HCT116 (cell line): ENCODE data around the gene E4F1. TPM values are rescaled to one million over a fixed set of nuclear protein-coding genes. Genes with fewer than 3 reads are reported as not detected.
A peak's percentile ranks its signal among the peaks of the same experiment; 100 is the strongest.

Source experiments
- ATAC-seq: fragments of 200-7000 bp; cut with Tn5 transposase; 2 replicates; pipeline ENCODE4 v1.9.1; 2020; ENCODE audit warnings: mild to moderate bottlenecking, moderate library complexity
- Bru-seq: library from RNA; stranded (reverse); fragments of 400-500 nt; gene quantifications from one replicate; lab custom pipeline; 2021; lab: Mats Ljungman, UMichigan
- BruChase-seq, 2 experiments: library from RNA; stranded (reverse); fragments of 400-500 nt; gene quantifications; one replicate each; lab custom pipeline; 2021; lab: Mats Ljungman, UMichigan
- BruUV-seq: library from RNA; stranded (reverse); fragments of 400-500 nt; replicated peaks from 2 replicates; lab custom pipeline; 2021; lab: Mats Ljungman, UMichigan
- CTCF ChIA-PET: fragments of 300-600 bp; sonication (Branson Sonifier 250); formaldehyde crosslinking; loops from one replicate; lab custom pipeline; 2021; ENCODE audit warnings: antibody characterized with exemption; lab: Charles Lee
- POLR2A ChIA-PET: fragments of 300-600, 350-600 bp; sonication (Branson Sonifier 250); formaldehyde crosslinking; loops from one replicate; lab custom pipeline; 2021; ENCODE audit warnings: antibody characterized with exemption; lab: Charles Lee
- RAD21 ChIA-PET, 2 experiments: fragments of 300-600 bp; sonication (Branson Sonifier 250); formaldehyde crosslinking; loops; one replicate each; lab custom pipeline; 2023; ENCODE audit warnings: low total read pairs in 2 of 2; ENCODE audit not compliant: uncharacterized antibody in 2 of 2, unreplicated experiment in 2 of 2, low non-redundant PET in 1 of 2; lab: Charles Lee
- DNase-seq: peaks from one replicate; pipeline ENCODE4 v3.0.0-alpha.2; 2010; ENCODE audit warnings: low read depth, low spot score
- H2AFZ ChIP-seq: fragments of 200-600 bp; shearing (Covaris generic), sonication (generic); 2 replicates; pipeline ENCODE4 v1.6.1; 2017; ENCODE audit warnings: low read depth, mixed run types, mixed read lengths, antibody characterized with exemption, low read length; ENCODE audit not compliant: poor library complexity, severe bottlenecking
- H3K27ac ChIP-seq: 2 replicates; pipeline ENCODE4 v1.5.1; 2012; ENCODE audit warnings: low read depth, low read length
- H3K27me3 ChIP-seq: fragments of 200-600 bp; sonication (generic); 2 replicates; pipeline ENCODE4 v1.6.1; 2016; ENCODE audit warnings: mixed run types, low read length, mixed read lengths; ENCODE audit not compliant: insufficient read depth
- H3K36me3 ChIP-seq, 2 experiments: fragments of 200-500 bp in 1 of 2; fragments of 200-600 bp in 1 of 2; sonication (Bioruptor generic) in 1 of 2; sonication (generic) in 1 of 2; 2 replicates each; pipeline versions ENCODE4 v1.5.1 to v1.6.1; 2014 to 2016; ENCODE audit warnings: low read length in 2 of 2, inconsistent platforms in 1 of 2, mixed read lengths in 1 of 2, mixed run types in 1 of 2; ENCODE audit not compliant: insufficient read depth in 2 of 2, control insufficient read depth in 1 of 2
- H3K4me1 ChIP-seq, 2 experiments: fragments of 200-600 bp in 1 of 2; sonication (generic) in 1 of 2; 2 replicates each; pipeline versions ENCODE4 v1.5.1 to v1.6.1; 2012 to 2017; ENCODE audit warnings: low read length in 2 of 2, inconsistent platforms in 1 of 2, mild to moderate bottlenecking in 1 of 2, mixed read lengths in 1 of 2, mixed run types in 1 of 2, moderate library complexity in 1 of 2; ENCODE audit not compliant: insufficient read depth in 2 of 2, control insufficient read depth in 1 of 2
- H3K4me2 ChIP-seq: fragments of 200-600 bp; sonication (generic); 2 replicates; pipeline ENCODE4 v1.6.1; 2017; ENCODE audit warnings: mixed run types, low read length, mixed read lengths
- H3K4me3 ChIP-seq, 2 experiments: fragments of 200-600 bp in 1 of 2; sonication (generic) in 1 of 2; replicated peaks in 1 of 2; 2 replicates each; pipeline ENCODE4 v1.5.1; 2011 to 2016; ENCODE audit warnings: low read length in 2 of 2, control low read depth in 1 of 2, low read depth in 1 of 2, mild to moderate bottlenecking in 1 of 2, mixed read lengths in 1 of 2, mixed run types in 1 of 2
- H3K79me2 ChIP-seq: fragments of 200-600 bp; sonication (generic); 2 replicates; pipeline ENCODE4 v1.6.1; 2017; ENCODE audit warnings: mild to moderate bottlenecking, mixed run types, low read length, moderate library complexity, mixed read lengths; ENCODE audit not compliant: insufficient read depth
- H3K9ac ChIP-seq: fragments of 200-600 bp; sonication (generic); 2 replicates; pipeline ENCODE4 v1.6.1; 2016; ENCODE audit warnings: low read length, mixed read lengths
- H3K9me2 ChIP-seq: fragments of 200-600 bp; sonication (generic), shearing (Covaris generic); 2 replicates; pipeline ENCODE4 v1.6.1; 2017; ENCODE audit warnings: mixed run types, mild to moderate bottlenecking, moderate library complexity; ENCODE audit not compliant: insufficient read depth
- H3K9me3 ChIP-seq, 2 experiments: fragments of 200-500 bp in 1 of 2; fragments of 200-600 bp in 1 of 2; sonication (Bioruptor generic) in 1 of 2; sonication (generic) in 1 of 2; 2 replicates each; pipeline ENCODE4 v1.6.1; 2014 to 2017; ENCODE audit warnings: low read length in 2 of 2, mixed read lengths in 2 of 2, inconsistent platforms in 1 of 2, low read depth in 1 of 2, mild to moderate bottlenecking in 1 of 2, mixed run types in 1 of 2, moderate library complexity in 1 of 2; ENCODE audit not compliant: control insufficient read depth in 1 of 2, insufficient read depth in 1 of 2
- H4K20me1 ChIP-seq: fragments of 200-600 bp; sonication (generic), shearing (Covaris generic); 2 replicates; pipeline ENCODE4 v1.6.1; 2017; ENCODE audit warnings: mixed run types, mild to moderate bottlenecking, moderate library complexity; ENCODE audit not compliant: insufficient read depth
- ATF3 ChIP-seq: IDR thresholded peaks from 2 replicates; pipeline ENCODE4 v1.6.1; 2012
- CBX3 ChIP-seq: IDR thresholded peaks from 2 replicates; pipeline ENCODE4 v1.6.1; 2012; ENCODE audit warnings: low read depth
- CEBPB ChIP-seq: IDR thresholded peaks from 2 replicates; pipeline ENCODE4 v1.6.1; 2012; ENCODE audit warnings: low read depth
- EGR1 ChIP-seq: IDR thresholded peaks from 2 replicates; pipeline ENCODE4 v1.6.1; 2012; ENCODE audit warnings: low read depth
- ELF1 ChIP-seq: IDR thresholded peaks from 2 replicates; pipeline ENCODE4 v1.6.1; 2012; ENCODE audit warnings: low read depth, borderline replicate concordance
- EZH2 ChIP-seq: fragments of 200-600 bp; sonication (generic); IDR thresholded peaks from 2 replicates; pipeline ENCODE4 v1.6.1; 2017; ENCODE audit warnings: antibody characterized with exemption, mixed run types
- EZH2phosphoT487 ChIP-seq: fragments of 200-600 bp; IDR thresholded peaks from 2 replicates; pipeline ENCODE4 v1.6.1; 2018; ENCODE audit warnings: antibody characterized with exemption, borderline replicate concordance
- JUND ChIP-seq: IDR thresholded peaks from 2 replicates; pipeline ENCODE4 v1.6.1; 2012
- MAX ChIP-seq: IDR thresholded peaks from 2 replicates; pipeline ENCODE4 v1.6.1; 2012
- POLR2A ChIP-seq: IDR thresholded peaks from 2 replicates; pipeline ENCODE4 v1.7.0; 2011; ENCODE audit warnings: borderline replicate concordance; ENCODE audit not compliant: insufficient read depth, insufficient read length; ENCODE audit errors: extremely low read depth
- POLR2AphosphoS5 ChIP-seq: IDR thresholded peaks from 2 replicates; pipeline ENCODE4 v1.6.1; 2011; ENCODE audit warnings: mild to moderate bottlenecking, low read depth, low read length, moderate library complexity
- RAD21 ChIP-seq: IDR thresholded peaks from 2 replicates; pipeline ENCODE4 v1.6.1; 2012; ENCODE audit warnings: low read depth, mild to moderate bottlenecking
- REST ChIP-seq: IDR thresholded peaks from 2 replicates; pipeline ENCODE4 v1.6.1; 2012; ENCODE audit warnings: low read depth
- SIN3A ChIP-seq: IDR thresholded peaks from 2 replicates; pipeline ENCODE4 v1.6.1; 2012; ENCODE audit warnings: low read depth
- SP1 ChIP-seq: IDR thresholded peaks from 2 replicates; pipeline ENCODE4 v1.6.1; 2012; ENCODE audit warnings: low read depth
- SRF ChIP-seq: IDR thresholded peaks from 2 replicates; pipeline ENCODE4 v1.6.1; 2012; ENCODE audit warnings: low read depth
- TCF7L2 ChIP-seq: IDR thresholded peaks from 2 replicates; pipeline ENCODE4 v1.7.0; 2011; ENCODE audit warnings: borderline replicate concordance, inconsistent platforms; ENCODE audit not compliant: insufficient read depth, insufficient read length; ENCODE audit errors: extremely low read depth
- YY1 ChIP-seq: IDR thresholded peaks from 2 replicates; pipeline ENCODE4 v1.6.1; 2011; ENCODE audit warnings: low read length, low read depth, moderate library complexity, mild to moderate bottlenecking; ENCODE audit not compliant: insufficient replicate concordance; ENCODE audit errors: extremely low read depth
- ZBTB33 ChIP-seq: IDR thresholded peaks from 2 replicates; pipeline ENCODE4 v1.6.1; 2011; ENCODE audit warnings: mild to moderate bottlenecking, low read length, moderate library complexity; ENCODE audit not compliant: insufficient replicate concordance; ENCODE audit errors: extremely low read depth
- ZFX ChIP-seq: fragments of 450-650 bp; IDR thresholded peaks from 2 replicates; pipeline ENCODE4 v1.6.1; 2017
- intact Hi-C: fragments of 100-400 bp; cut with micrococcal nuclease; formaldehyde crosslinking; loops from 2 replicates; pipeline ENCODE4 v1.10.0; 2022
- long read RNA-seq: library from polyadenylated mRNA; unstranded; transcript quantifications from one replicate; pipeline ENCODE4 v2.0.0, GENCODE V29; 2021; ENCODE audit not compliant: unreplicated experiment
- polyA plus RNA-seq: library from polyadenylated mRNA; unstranded; fragments of >200 nt; gene quantifications from 2 replicates; pipeline ENCODE4 v1.2.1, GENCODE V29; 2012; ENCODE audit warnings: missing spikeins
- total RNA-seq: library from RNA; stranded (reverse); gene quantifications from one replicate; pipeline ENCODE4 v1.2.1, GENCODE V29; 2021; ENCODE audit not compliant: unreplicated experiment

Gene E4F1
- total RNA-seq (40.7 TPM), Bru-seq, nascent RNA (percentile 64 among the genes with signal in this experiment), BruChase-seq, experiment 1, labeled RNA remaining after a 6-hour chase (percentile 66 among the genes with signal in this experiment), BruChase-seq, experiment 2, labeled RNA remaining after a 2-hour chase (percentile 71 among the genes with signal in this experiment)
- polyA plus RNA-seq = 31.0 and 38.0 TPM in 2 replicates
- long read RNA-seq, transcript E4F1-201 (14 exons, 2,573 nt) = major isoform, 44 of 116 reads
- long read RNA-seq, partial matches to known transcripts = 24 of 116 reads
- long read RNA-seq, other reads (novel, unspliced or antisense) = 48 of 116 reads

GRCh38 chr16:2223221-2223941, at the start of gene E4F1:
Gene E4F1 (plus strand): TSS chr16:2223591. CDS start chr16:2223614, 23 bp downstream.
- peak within 1 kb of the TSS; percentile 97 for H3K27ac ChIP-seq
- H3K9me3 ChIP-seq = no peaks in the 10 kb centered on the region
- H3K4me3 ChIP-seq = peak within 1 kb of the TSS; percentile 73 to 98
- ChIA-PET CTCF (interaction anchor here (1.2 kb wide), 1 partner anchor 28 kb away, joined by 4 read pairs; the partner anchor contains the start of gene ECI1), RAD21 (interaction anchor here in 1 of 2 experiments (0.7 kb wide), 1 partner anchor 56 kb away, joined by 3 read pairs; no protein-coding TSS in a partner anchor), POLR2A (interaction anchor here (1.0 to 3.3 kb wide), 2 partner anchors 28 to 29 kb away, joined by 3 to 8 read pairs; partner anchors contain the start of gene ECI1)
- DNase-seq (peak; percentile 99), ATAC-seq (peak; percentile 93)
- H3K36me3 ChIP-seq = peaks cover 0 to under 1% of the 10 kb centered on the region in 2 experiments; a peak in 1 of 4 replicates
- no peaks in the 10 kb centered on the region for H3K9me2 ChIP-seq
- no TSS peak for BruUV-seq
- H2AFZ ChIP-seq = no peak within 1 kb of the TSS
- peak within 1 kb of the TSS; percentile 75 for H3K4me2 ChIP-seq
- peaks cover 47% of the 10 kb centered on the region for H3K79me2 ChIP-seq
- no peaks in the 10 kb centered on the region for H3K27me3 ChIP-seq
- TF ChIP-seq POLR2AphosphoS5 (peak; percentile 86), SP1 (peak; percentile 77), YY1 (peak; percentile 91), REST (no peak), ELF1 (no peak), EZH2 (no peak), CEBPB (no peak), TCF7L2 (peak; percentile 62), ZFX (peak; percentile 96), JUND (no peak), POLR2A (peak; percentile 87), CBX3 (no peak), EZH2phosphoT487 (no peak), EGR1 (no peak), ZBTB33 (peak; percentile 7), SRF (peak; percentile 92), ATF3 (no peak), MAX (peak; percentile 92), SIN3A (peak; percentile 82; the same call in 1 of the 2 replicates), RAD21 (no peak)
- peak within 1 kb of the TSS; percentile 89 for H3K9ac ChIP-seq
- H4K20me1 ChIP-seq = no peaks in the 10 kb centered on the region; the same call in 1 of the 2 replicates
- intact Hi-C loops = loop anchor here (1.0 to 5.0 kb wide), 2 partner anchors 28 to 71 kb away; partner anchors contain the start of gene ECI1
- H3K4me1 ChIP-seq = peaks cover 25 to 30% of the 10 kb centered on the region in 2 experiments
